K562 (cell line): Measurements from ENCODE around the gene CMSS1. TPM values are rescaled to one million over a fixed set of nuclear protein-coding genes. Genes with fewer than 3 reads are reported as not detected.

Experiments used
- ATAC-seq: fragments of 200-7000 bp; cut with Tn5 transposase; 3 replicates; pipeline ENCODE4 v1.9.1; 2020; ENCODE audit warnings: moderate library complexity
- BruUV-seq: library from RNA; stranded (reverse); fragments of 400-500 nt; replicated peaks from 2 replicates; lab custom pipeline; 2021; lab: Mats Ljungman, UMichigan
- CTCF ChIA-PET: fragments of 300-600 bp; formaldehyde crosslinking; extraction: SDS; loops from one replicate; lab custom pipeline; 2021; ENCODE audit warnings: low intra/inter-chr PET ratio; lab: Yijun Ruan, JAX
- POLR2A ChIA-PET: fragments of 300-600, 350-650 bp; sonication (Branson Sonifier 250); formaldehyde crosslinking; extraction: SDS; loops from one replicate; lab custom pipeline; 2021; ENCODE audit warnings: antibody characterized with exemption, inconsistent platforms; lab: Yijun Ruan, JAX
- DNase-seq, 4 experiments: peaks; one replicate each; pipeline versions ENCODE4 v3.0.0 to v3.0.0-alpha.2; 2011 to 2018; ENCODE audit warnings: low spot score in 3 of 4, mixed read lengths in 3 of 4; ENCODE audit errors: extremely low read depth in 1 of 4
- FAIRE-seq: peaks from 2 replicates; lab custom pipeline; 2011; peaks lifted over from hg19 to GRCh38; lab: Jason Lieb, UNC
- H2AFZ ChIP-seq: 2 replicates; pipeline ENCODE4 v1.6.0; 2011; ENCODE audit warnings: low read depth, low read length, control low read depth, inconsistent platforms
- H3K27ac ChIP-seq: fragments of 200-600 bp; 3 replicates; pipeline ENCODE4 v1.8.0; 2011; ENCODE audit warnings: low read depth, mild to moderate bottlenecking, control low read depth, inconsistent platforms, low read length, moderate library complexity, mixed read lengths; ENCODE audit errors: extremely low read depth
- H3K27me3 ChIP-seq, 2 experiments: fragments of 300-600 bp in 1 of 2; 2 replicates in 1 of 2; 3 replicates in 1 of 2; pipeline versions ENCODE4 v1.6.0 to v1.8.0; 2011; ENCODE audit warnings: inconsistent platforms in 2 of 2, low read length in 2 of 2, mild to moderate bottlenecking in 1 of 2, mixed read lengths in 1 of 2, moderate library complexity in 1 of 2; ENCODE audit not compliant: control insufficient read depth in 2 of 2, insufficient read depth in 2 of 2
- H3K36me3 ChIP-seq: fragments of 300-600 bp; 3 replicates; pipeline ENCODE4 v1.8.0; 2011; ENCODE audit warnings: mild to moderate bottlenecking, low read length, inconsistent platforms; ENCODE audit not compliant: control insufficient read depth, insufficient read depth
- H3K4me1 ChIP-seq, 2 experiments: fragments of 200-600 bp in 1 of 2; replicated peaks in 1 of 2; 2 replicates in 1 of 2; 3 replicates in 1 of 2; pipeline versions ENCODE4 v1.5.1 to v1.8.0; 2011; ENCODE audit warnings: inconsistent platforms in 2 of 2, low read length in 2 of 2, mild to moderate bottlenecking in 1 of 2, mixed read lengths in 1 of 2, moderate library complexity in 1 of 2; ENCODE audit not compliant: control insufficient read depth in 2 of 2, insufficient read depth in 2 of 2
- H3K4me2 ChIP-seq: 2 replicates; pipeline ENCODE4 v1.6.1; 2011; ENCODE audit warnings: low read length, control low read depth, inconsistent platforms, mixed read lengths; ENCODE audit not compliant: insufficient read depth
- H3K4me3 ChIP-seq: fragments of 200-600 bp; sonication (generic), shearing (Covaris generic); 2 replicates; pipeline ENCODE4 v1.5.1; 2016; ENCODE audit warnings: control low read depth, inconsistent platforms
- H3K79me2 ChIP-seq: fragments of 200-600 bp; 3 replicates; pipeline ENCODE4 v1.8.0; 2011; ENCODE audit warnings: low read length, inconsistent platforms; ENCODE audit not compliant: control insufficient read depth, insufficient read depth
- H3K9ac ChIP-seq, 2 experiments: 2 replicates each; pipeline versions ENCODE4 v1.6.0 to v1.6.1; 2011; ENCODE audit warnings: low read depth in 2 of 2, low read length in 2 of 2, control low read depth in 1 of 2, inconsistent platforms in 1 of 2, mild to moderate bottlenecking in 1 of 2, mixed read lengths in 1 of 2; ENCODE audit not compliant: insufficient read depth in 1 of 2
- H3K9me1 ChIP-seq: one replicate; pipeline ENCODE4 v1.6.0; 2011; ENCODE audit warnings: inconsistent platforms, mild to moderate bottlenecking, low read length, moderate library complexity; ENCODE audit not compliant: control insufficient read depth, insufficient read depth
- H3K9me3 ChIP-seq: replicated peaks from 2 replicates; pipeline ENCODE4 v1.5.1; 2011; ENCODE audit warnings: low read depth, low read length, inconsistent platforms; ENCODE audit not compliant: control insufficient read depth, insufficient read depth
- H4K20me1 ChIP-seq: replicated peaks from 2 replicates; pipeline ENCODE4 v1.6.1; 2011; ENCODE audit warnings: low read length, inconsistent platforms, mixed read lengths; ENCODE audit not compliant: control insufficient read depth, insufficient read depth
- ATF6 ChIP-seq: sonication (generic); formaldehyde crosslinking; IDR thresholded peaks from 2 replicates; pipeline ENCODE4 v1.4.0; 2020; ENCODE audit warnings: mild to moderate bottlenecking, missing genetic modification reagents
- E2F5 ChIP-seq: sonication (generic); formaldehyde crosslinking; IDR thresholded peaks from 2 replicates; pipeline ENCODE4 v1.8.0; 2022; ENCODE audit warnings: mild to moderate bottlenecking, missing genetic modification reagents
- EP400 ChIP-seq: fragments of 450-650 bp; IDR thresholded peaks from 2 replicates; pipeline ENCODE4 v1.6.1; 2017; ENCODE audit warnings: antibody characterized with exemption, mild to moderate bottlenecking, moderate library complexity
- HNRNPL ChIP-seq: fragments of 200-400 bp; formaldehyde crosslinking; IDR thresholded peaks from 2 replicates; pipeline ENCODE4 v1.6.1; 2017; ENCODE audit warnings: low read depth, mild to moderate bottlenecking, low read length
- KAT2B ChIP-seq: IDR thresholded peaks from one replicate; pipeline ENCODE4 v1.6.1; 2012; ENCODE audit warnings: low read depth, mild to moderate bottlenecking, control low read depth, inconsistent platforms, low read length, moderate library complexity
- MBD2 ChIP-seq: sonication (generic); IDR thresholded peaks from 2 replicates; pipeline ENCODE4 v1.6.1; 2016; ENCODE audit warnings: low read depth, borderline replicate concordance
- RFX5 ChIP-seq: IDR thresholded peaks from 2 replicates; pipeline ENCODE4 v1.6.1; 2011; ENCODE audit warnings: low read depth, mild to moderate bottlenecking, improper control_type of control experiment, low read length
- SETDB1 ChIP-seq: IDR thresholded peaks from one replicate; pipeline ENCODE4 v1.6.1; 2012; ENCODE audit warnings: low read length, control low read depth, inconsistent platforms
- SRF ChIP-seq, 2 experiments: fragments of 250-450, 450-650 bp in 1 of 2; sonication (Bioruptor Pico) in 1 of 2; sonication (generic) in 1 of 2; formaldehyde crosslinking; IDR thresholded peaks; 2 replicates each; pipeline versions ENCODE4 v1.5.0 to v1.5.1; 2020 to 2022; ENCODE audit warnings: mild to moderate bottlenecking in 1 of 2, missing genetic modification reagents in 1 of 2
- ZBTB12 ChIP-seq: fragments of 250-450 bp; sonication (Bioruptor Pico); IDR thresholded peaks from 2 replicates; pipeline ENCODE4 v1.4.0; 2020
- ZC3H4 ChIP-seq: sonication (generic); formaldehyde crosslinking; IDR thresholded peaks from 2 replicates; pipeline ENCODE4 v1.9.0; 2021; ENCODE audit warnings: missing genetic modification reagents, borderline replicate concordance
- ZNF224 ChIP-seq: sonication (generic); formaldehyde crosslinking; IDR thresholded peaks from 2 replicates; pipeline ENCODE4 v1.8.0; 2022; ENCODE audit warnings: mild to moderate bottlenecking, missing genetic modification reagents
- ZNF263 ChIP-seq: sonication (generic); formaldehyde crosslinking; IDR thresholded peaks from 2 replicates; pipeline ENCODE4 v1.8.0; 2022; ENCODE audit warnings: mild to moderate bottlenecking, missing genetic modification reagents, borderline replicate concordance
- ZNF445 ChIP-seq: fragments of 250-450 bp; sonication (Bioruptor Pico); IDR thresholded peaks from 2 replicates; pipeline ENCODE4 v1.4.0; 2020; ENCODE audit warnings: low read depth, mild to moderate bottlenecking, moderate library complexity
- ZNF449 ChIP-seq: fragments of 250-450 bp; sonication (Bioruptor Pico); IDR thresholded peaks from 2 replicates; pipeline ENCODE4 v1.8.0; 2022; ENCODE audit warnings: moderate library complexity, mild to moderate bottlenecking, inconsistent platforms
- ZNF668 ChIP-seq: fragments of 250-450 bp; sonication (Bioruptor Pico); IDR thresholded peaks from 2 replicates; pipeline ENCODE4 v1.8.0; 2022; ENCODE audit warnings: mild to moderate bottlenecking, inconsistent platforms
- ZNF699 ChIP-seq: fragments of 250-450 bp; sonication (Bioruptor Pico); IDR thresholded peaks from 2 replicates; pipeline ENCODE4 v1.8.0; 2021; ENCODE audit warnings: mild to moderate bottlenecking, moderate library complexity; ENCODE audit not compliant: insufficient replicate concordance
- ZNF717 ChIP-seq: fragments of 250-450 bp; sonication (Bioruptor Pico); IDR thresholded peaks from 2 replicates; pipeline ENCODE4 v1.5.0; 2021
- WGBS: fragments of 100-300 bp; shearing (Covaris generic); methylation state at CpG from one replicate; pipeline ENCODE4 v1.1.6; 2016; ENCODE audit warnings: low coverage, mixed read lengths; ENCODE audit not compliant: insufficient coverage; ENCODE audit errors: missing lambda C conversion rate; 5-methylcytosine and 5-hydroxymethylcytosine counted together
- in situ Hi-C: fragments of 300-500 bp; cut with MboI; formaldehyde crosslinking; loops from 4 replicates; pipeline ENCODE4 v1.15.0; 2018; ENCODE audit warnings: inconsistent platforms, mixed read lengths
- intact Hi-C: fragments of 100-400 bp; cut with micrococcal nuclease; formaldehyde crosslinking; loops from 2 replicates; pipeline ENCODE4 v1.14.2; 2022
- polyA plus RNA-seq, 8 experiments: library from polyadenylated mRNA; depleted of rRNA in 4 of 8; stranded (reverse) in 5 of 8; unstranded in 3 of 8; fragments of >200 nt; fragmentation: Nextera tagmentation in 2 of 8; fragmentation: Illumina TruSeq in 1 of 8; extraction: Ambion mirVana in 2 of 8; extraction: Trizol in 1 of 8; gene quantifications; 2 replicates each; pipeline versions ENCODE4 v1.2.1 to v1.2.3, GENCODE V29; 2011 to 2014; ENCODE audit warnings: inconsistent platforms in 1 of 8, missing spikeins in 1 of 8
- total RNA-seq, 7 experiments: library from RNA; depleted of rRNA in 6 of 7; stranded (reverse); fragments of >200 nt in 6 of 7; fragmentation: Illumina TruSeq in 2 of 7; extraction: Trizol in 2 of 7; gene quantifications; 2 replicates each; pipeline versions ENCODE4 v1.2.1 to v1.2.3, GENCODE V29; 2011 to 2021; ENCODE audit warnings: low replicate concordance in 1 of 7

CMSS1 gene
- total and polyA plus RNA-seq, 9 of the 15 experiments (the other 6 are each of a cell fraction or from before 2014, with no cell fraction given) = 46.9 to 109 (median 72.3) TPM

- Histone ChIP-seq H3K4me1 (no peaks in the 10 kb centered on the region), H3K4me3 (no peak overlapping the region), H2AFZ (no peak overlapping the region), H3K9ac (no peak overlapping the region), H3K79me2 (no peaks in the 10 kb centered on the region), H3K4me2 (no peak overlapping the region), H3K27me3 (no peaks in the 10 kb centered on the region), H3K9me3 (no peaks in the 10 kb centered on the region)
- ChIA-PET POLR2A (interaction anchor here (1.1 kb wide), 1 partner anchor 16 kb away, joined by 3 read pairs; no protein-coding TSS in a partner anchor), CTCF (no interaction called here)
- no TSS peak for BruUV-seq
- intact Hi-C loops = no loop called here
- FAIRE-seq = no peak
- TF ChIP-seq KAT2B (no peak), MBD2 (no peak), ATF6 (CRISPR knock-in tag) (no peak), ZNF445 (no peak), SRF (CRISPR knock-in tag; IDR thresholded peaks at IDR 0.05) (no peak), ZNF699 (CRISPR knock-in tag) (no peak), SETDB1 (no peak), ZNF717 (CRISPR knock-in tag) (no peak), ZNF449 (no peak), ZBTB12 (CRISPR knock-in tag) (no peak), RFX5 (no peak), ZNF668 (CRISPR knock-in tag) (no peak), ZNF263 (CRISPR knock-in tag) (no peak), ZC3H4 (CRISPR knock-in tag) (no peak), HNRNPL (no peak), EP400 (no peak), ZNF224 (CRISPR knock-in tag) (no peak), E2F5 (no peak)
- TF ChIP-seq, all 486 proteins: peak for 0
- in situ Hi-C loops = no loop called here
- 79% methylated on average over 3 of the region's 3 CpGs for WGBS
- Histone ChIP-seq H3K36me3 (no peaks in the 10 kb centered on the region), H3K27ac (no peak overlapping the region), H3K9me1 (no peaks in the 10 kb centered on the region), H4K20me1 (no peaks in the 10 kb centered on the region)
- ATAC-seq = no peak
- DNase-seq = no peak
Measured at GRCh38 chr3:99938270-99938911, 120.7 kb downstream of the CMSS1 start.
